Measurements from ENCODE around the gene PI4K2B. TPM values are rescaled to one million over a fixed set of nuclear protein-coding genes. Genes with fewer than 3 reads are reported as not detected.

PI4K2B gene
- total and polyA plus RNA-seq, 2 experiments from 2014 or later = 6.7 to 21.4 TPM

- Mint-ChIP-seq H3K4me1 (peaks cover 9% of the 10 kb centered on the region; the same call in 2 of the 3 replicates), H3K9me3 (no peaks in the 10 kb centered on the region), H3K27me3 (ENCODE audit: insufficient read depth, low read depth, poor library complexity) (no peaks in the 10 kb centered on the region), H3K36me3 (ENCODE audit: low read depth) (no peaks in the 10 kb centered on the region), H3K4me3 (no peak overlapping the region), H3K27ac (no peak overlapping the region)
- Histone ChIP-seq H3F3A (replicated peaks; ENCODE audit: low read depth) (no peaks in the 10 kb centered on the region), H3K9me2 (ENCODE audit: insufficient read depth) (no peaks in the 10 kb centered on the region), H3K36me3 (ENCODE audit: insufficient read depth) (no peaks in the 10 kb centered on the region), H3K79me2 (replicated peaks; ENCODE audit: insufficient read depth) (no peaks in the 10 kb centered on the region), H3K27me3 (ENCODE audit: insufficient read depth) (no peaks in the 10 kb centered on the region), H3K27ac (ENCODE audit: low read depth) (no peak overlapping the region), H3K4me3 (no peak overlapping the region), H2AFZ (no peak overlapping the region), H3K4me2 (no peak overlapping the region), H3K4me1 (ENCODE audit: insufficient read depth) (no peaks in the 10 kb centered on the region; the same call in 1 of the 2 replicates), H4K20me1 (replicated peaks; ENCODE audit: insufficient read depth) (no peaks in the 10 kb centered on the region)
- ATAC-seq (no peak), DNase-seq (ENCODE audit: low spot score) (no peak)
- TF ChIP-seq JUNB (IDR thresholded peaks at IDR 0.05; ENCODE audit: unreplicated experiment) (no peak), CREB1 (CRISPR knock-in tag; IDR thresholded peaks at IDR 0.05; ENCODE audit: low read depth) (no peak), EZH2 (IDR thresholded peaks at IDR 0.05; ENCODE audit: low read depth, unreplicated experiment) (no peak), CTCF (conservative IDR thresholded peaks at IDR 0.05; ENCODE audit: low read depth in 2 of 2) (no peak), ZNF114 (CRISPR knock-in tag; IDR thresholded peaks at IDR 0.05) (no peak), STAT1 (IDR thresholded peaks at IDR 0.05; ENCODE audit: unreplicated experiment) (no peak), ZNF331 (CRISPR knock-in tag; IDR thresholded peaks at IDR 0.05; ENCODE audit: low read depth) (no peak), ZNF462 (CRISPR knock-in tag; IDR thresholded peaks at IDR 0.05) (no peak), REST (IDR thresholded peaks at IDR 0.05; ENCODE audit: unreplicated experiment) (no peak), ETS1 (IDR thresholded peaks at IDR 0.05) (no peak), POLR2AphosphoS5 (IDR thresholded peaks at IDR 0.05; ENCODE audit: low read depth) (no peak), NANOG (IDR thresholded peaks at IDR 0.05; ENCODE audit: borderline replicate concordance) (no peak), EZH2phosphoT487 (IDR thresholded peaks at IDR 0.05; ENCODE audit: unreplicated experiment) (no peak)
These were observed 68.8 kb downstream of the PI4K2B start for GRCh38 chr4:25302626-25303025.
